Large intestine (tissue), 3 donors: ENCODE measurements around the gene SAMHD1. TPM values are rescaled to one million over a fixed set of nuclear protein-coding genes. Genes with fewer than 3 reads are reported as not detected.

Experiments used
- DNase-seq, 2 donors: peaks; one replicate each; pipeline versions ENCODE4 v3.0.0 to v3.0.0-alpha.2; 2013
- H3K27ac ChIP-seq: one replicate; pipeline ENCODE4 v1.5.1; 2013; ENCODE audit warnings: low read length
- H3K27me3 ChIP-seq: 2 replicates; pipeline ENCODE4 v1.6.1; 2013; ENCODE audit warnings: low read length; ENCODE audit not compliant: control insufficient read depth, insufficient read depth
- H3K36me3 ChIP-seq: 2 replicates; pipeline ENCODE4 v1.6.1; 2013; ENCODE audit warnings: low read length; ENCODE audit not compliant: control insufficient read depth, insufficient read depth
- H3K4me1 ChIP-seq: one replicate; pipeline ENCODE4 v1.6.1; 2013; ENCODE audit warnings: low read length; ENCODE audit not compliant: control insufficient read depth, insufficient read depth
- H3K4me3 ChIP-seq: one replicate; pipeline ENCODE4 v1.5.1; 2013; ENCODE audit warnings: low read length
- H3K9me3 ChIP-seq: one replicate; pipeline ENCODE4 v1.6.1; 2013; ENCODE audit warnings: mild to moderate bottlenecking, low read depth, low read length, moderate library complexity; ENCODE audit not compliant: control insufficient read depth
- WGBS: methylation state at CpG from one replicate; pipeline ENCODE4 v1.1.5; 2013; ENCODE audit warnings: low lambda C conversion rate; ENCODE audit not compliant: insufficient coverage; 5-methylcytosine and 5-hydroxymethylcytosine counted together
- polyA plus RNA-seq: library from polyadenylated mRNA; unstranded; fragments of 120-200 nt; gene quantifications from one replicate; pipeline ENCODE4 v1.2.1, GENCODE V29; 2013

Gene SAMHD1
- polyA plus RNA-seq, 1 donor = 40.4 TPM

GRCh38 chr20:36888880-36889516 is 62.5 kb downstream of the SAMHD1 start:
- no peak for DNase-seq
- WGBS = no CpG with 5 or more reads among the region's 15 CpGs
- H3K9me3 ChIP-seq = no peaks in the 10 kb centered on the region
- H3K4me3 ChIP-seq = no peak overlapping the region
- H3K27me3 ChIP-seq = no peaks in the 10 kb centered on the region
- peaks cover 4% of the 10 kb centered on the region for H3K4me1 ChIP-seq
- H3K27ac ChIP-seq = no peak overlapping the region
- H3K36me3 ChIP-seq = peaks cover 35% of the 10 kb centered on the region

- Histone ChIP-seq H3K27ac (no peak overlapping the region), H3K9me3 (no peaks in the 10 kb centered on the region), H3K36me3 (peaks cover 24% of the 10 kb centered on the region), H3K27me3 (no peaks in the 10 kb centered on the region), H3K4me1 (peaks cover 4% of the 10 kb centered on the region), H3K4me3 (no peak overlapping the region)
- no CpG with 5 or more reads among the region's 6 CpGs for WGBS
- DNase-seq = no peak
Measured at GRCh38 chr20:36887752-36888090, 63.8 kb downstream of the SAMHD1 start.

- WGBS = no CpG with 5 or more reads among the region's 24 CpGs
- Histone ChIP-seq H3K4me3 (no peak overlapping the region), H3K4me1 (peaks cover 4% of the 10 kb centered on the region), H3K9me3 (no peaks in the 10 kb centered on the region), H3K27me3 (no peaks in the 10 kb centered on the region), H3K27ac (no peak overlapping the region), H3K36me3 (peaks cover 22% of the 10 kb centered on the region)
- peak; percentile 72 to 78 for DNase-seq
Measured at GRCh38 chr20:36886859-36887751, 64.4 kb downstream of the SAMHD1 start.

GRCh38 chr20:36885356-36885755 is 66.2 kb downstream of the SAMHD1 start:
- no peaks in the 10 kb centered on the region for H3K9me3 ChIP-seq
- no peak overlapping the region for H3K27ac ChIP-seq
- no peak overlapping the region for H3K4me3 ChIP-seq
- H3K27me3 ChIP-seq = no peaks in the 10 kb centered on the region
- H3K4me1 ChIP-seq = peaks cover 7% of the 10 kb centered on the region
- peaks cover 13% of the 10 kb centered on the region for H3K36me3 ChIP-seq
- 86% methylated on average over 1 of the region's 8 CpGs for WGBS
- peak in 1 of 2 donors; percentile 24 for DNase-seq

GRCh38 chr20:36883977-36884535 is 67.5 kb downstream of the SAMHD1 start:
- no peaks in the 10 kb centered on the region for H3K9me3 ChIP-seq
- H3K27ac ChIP-seq = no peak overlapping the region
- no peak for DNase-seq
- no peaks in the 10 kb centered on the region for H3K27me3 ChIP-seq
- no CpG with 5 or more reads among the region's 6 CpGs for WGBS
- peaks cover 6% of the 10 kb centered on the region for H3K36me3 ChIP-seq
- H3K4me3 ChIP-seq = no peak overlapping the region
- H3K4me1 ChIP-seq = peaks cover 7% of the 10 kb centered on the region

DNA sequence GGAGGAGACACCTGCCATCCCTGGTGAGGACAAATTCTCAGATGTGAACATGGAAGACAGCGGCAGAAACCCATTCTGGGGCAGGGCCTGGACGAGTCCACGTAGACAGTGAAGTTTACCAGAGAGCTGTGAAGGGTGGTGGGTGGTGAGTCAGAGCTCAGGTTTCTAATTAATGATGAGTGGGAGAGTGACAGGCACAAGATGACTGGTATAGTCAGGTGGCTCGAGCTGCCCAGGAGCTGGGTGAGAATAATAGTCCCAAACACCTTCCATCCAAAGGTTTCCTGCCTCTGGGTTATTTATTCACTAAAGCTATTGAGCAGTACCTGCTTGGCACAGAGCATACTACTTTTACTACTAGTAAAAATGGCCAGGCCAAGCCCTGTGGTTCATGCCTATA is 69.6 kb downstream of the SAMHD1 start:
- no CpG with 5 or more reads among the region's 4 CpGs for whole genome bisulfite sequencing
- peak; percentile 69 to 80 for DNase-seq
- Histone ChIP-seq H3K9me3 (no peaks in the 10 kb centered on the region), H3K27me3 (no peaks in the 10 kb centered on the region), H3K4me3 (no peak overlapping the region), H3K36me3 (peaks cover 6% of the 10 kb centered on the region), H3K4me1 (peaks cover 11% of the 10 kb centered on the region), H3K27ac (peak overlapping the region; percentile 77)

DNA sequence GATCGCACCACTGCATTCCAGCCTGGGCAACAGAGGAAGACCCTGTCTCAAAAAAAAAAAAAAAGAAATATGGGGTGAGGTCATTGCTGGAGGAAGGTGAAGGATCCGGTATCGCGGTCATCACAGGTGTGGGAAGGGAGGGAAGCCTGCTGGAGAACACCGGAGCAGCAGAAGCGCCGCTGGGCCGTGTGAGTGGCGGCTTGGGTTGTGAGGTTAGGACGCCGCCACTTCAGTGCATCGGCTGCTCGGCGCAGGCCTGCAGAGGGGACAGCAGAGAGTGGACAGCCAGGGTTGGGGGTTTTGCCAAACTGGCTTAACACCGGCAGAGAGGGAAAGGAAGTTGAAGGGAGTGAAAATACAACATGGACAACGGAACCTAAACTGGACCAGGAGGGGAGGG is 70.2 kb downstream of the SAMHD1 start:
- 100% methylated on average over 1 of the region's 16 CpGs for WGBS
- peaks cover 16% of the 10 kb centered on the region for H3K4me1 ChIP-seq
- DNase-seq = no peak
- H3K4me3 ChIP-seq = no peak overlapping the region
- H3K27ac ChIP-seq = peak overlapping the region; percentile 77
- no peaks in the 10 kb centered on the region for H3K9me3 ChIP-seq
- H3K36me3 ChIP-seq = peaks cover 6% of the 10 kb centered on the region
- H3K27me3 ChIP-seq = no peaks in the 10 kb centered on the region

- peaks cover 18% of the 10 kb centered on the region for H3K4me1 ChIP-seq
- no peaks in the 10 kb centered on the region for H3K27me3 ChIP-seq
- H3K4me3 ChIP-seq = no peak overlapping the region
- DNase-seq = no peak
- H3K27ac ChIP-seq = no peak overlapping the region
- H3K36me3 ChIP-seq = peaks cover 6% of the 10 kb centered on the region
- WGBS = no CpG with 5 or more reads among the region's 11 CpGs
- no peaks in the 10 kb centered on the region for H3K9me3 ChIP-seq
Measured at GRCh38 chr20:36880741-36881250, 70.7 kb downstream of the SAMHD1 start.

GRCh38 chr20:36878941-36879340 is 72.6 kb downstream of the SAMHD1 start:
- Histone ChIP-seq H3K36me3 (peaks cover 6% of the 10 kb centered on the region), H3K27ac (no peak overlapping the region), H3K27me3 (no peaks in the 10 kb centered on the region), H3K4me1 (peaks cover 26% of the 10 kb centered on the region), H3K4me3 (no peak overlapping the region), H3K9me3 (no peaks in the 10 kb centered on the region)
- WGBS = no CpG with 5 or more reads among the region's 10 CpGs
- no peak for DNase-seq

DNA sequence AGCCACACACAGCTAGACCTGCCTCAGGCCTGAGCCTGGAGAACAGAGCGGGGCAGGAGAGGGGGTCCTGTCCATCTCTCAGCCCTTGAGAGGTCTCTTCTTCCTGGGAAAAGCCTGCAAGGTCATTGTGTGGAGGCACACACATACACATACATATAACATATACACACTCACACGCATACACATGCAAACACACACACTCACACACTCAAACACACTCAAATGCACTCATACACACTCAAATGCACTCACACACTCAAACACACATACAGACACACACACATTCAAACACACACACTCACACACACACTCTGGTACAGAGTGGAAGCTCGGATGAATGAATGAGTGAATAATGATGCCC is 75.1 kb downstream of the SAMHD1 start:
- no CpG with 5 or more reads among the region's 3 CpGs for WGBS
- Histone ChIP-seq H3K36me3 (peaks cover 6% of the 10 kb centered on the region), H3K4me1 (peaks cover 24% of the 10 kb centered on the region), H3K27me3 (no peaks in the 10 kb centered on the region), H3K27ac (peak overlapping the region; percentile 90), H3K4me3 (peak overlapping the region; percentile 51), H3K9me3 (no peaks in the 10 kb centered on the region)
- DNase-seq = no peak
